ENCODE measurements around the gene SLC9B1.

GRCh38 chr4:103018391-103019307, 856 bp downstream of the SLC9B1 start:
- TF ChIP-seq, protein P1, sequence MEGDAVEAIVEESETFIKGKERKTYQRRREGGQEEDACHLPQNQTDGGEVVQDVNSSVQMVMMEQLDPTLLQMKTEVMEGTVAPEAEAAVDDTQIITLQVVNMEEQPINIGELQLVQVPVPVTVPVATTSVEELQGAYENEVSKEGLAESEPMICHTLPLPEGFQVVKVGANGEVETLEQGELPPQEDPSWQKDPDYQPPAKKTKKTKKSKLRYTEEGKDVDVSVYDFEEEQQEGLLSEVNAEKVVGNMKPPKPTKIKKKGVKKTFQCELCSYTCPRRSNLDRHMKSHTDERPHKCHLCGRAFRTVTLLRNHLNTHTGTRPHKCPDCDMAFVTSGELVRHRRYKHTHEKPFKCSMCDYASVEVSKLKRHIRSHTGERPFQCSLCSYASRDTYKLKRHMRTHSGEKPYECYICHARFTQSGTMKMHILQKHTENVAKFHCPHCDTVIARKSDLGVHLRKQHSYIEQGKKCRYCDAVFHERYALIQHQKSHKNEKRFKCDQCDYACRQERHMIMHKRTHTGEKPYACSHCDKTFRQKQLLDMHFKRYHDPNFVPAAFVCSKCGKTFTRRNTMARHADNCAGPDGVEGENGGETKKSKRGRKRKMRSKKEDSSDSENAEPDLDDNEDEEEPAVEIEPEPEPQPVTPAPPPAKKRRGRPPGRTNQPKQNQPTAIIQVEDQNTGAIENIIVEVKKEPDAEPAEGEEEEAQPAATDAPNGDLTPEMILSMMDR (IDR thresholded peaks at IDR 0.05): no peak
- TF ChIP-seq POLR2AphosphoS5 (IDR thresholded peaks at IDR 0.05) (no peak), EP300 (IDR thresholded peaks at IDR 0.05) (no peak)

Data from stomach (tissue), 4 donors.